NB4 (cell line): ENCODE data around the gene PLAGL1.

Experiments used
- DNase-seq: peaks from one replicate; pipeline ENCODE4 v3.0.0; 2010; ENCODE audit warnings: low read depth
- H3K4me3 ChIP-seq: one replicate; pipeline ENCODE4 v1.5.1; 2011; ENCODE audit warnings: mild to moderate bottlenecking, low read depth, low read length, moderate library complexity
- CTCF ChIP-seq: IDR thresholded peaks from one replicate; pipeline ENCODE4 v1.5.1; 2012; ENCODE audit warnings: low read depth, low read length
- MAX ChIP-seq: IDR thresholded peaks from 2 replicates; pipeline ENCODE4 v1.6.1; 2011; ENCODE audit warnings: low read depth, low read length
- MYC ChIP-seq: IDR thresholded peaks from 2 replicates; pipeline ENCODE4 v1.6.1; 2011; ENCODE audit warnings: low read depth, low read length
- POLR2A ChIP-seq: IDR thresholded peaks from 2 replicates; pipeline ENCODE4 v1.6.1; 2011; ENCODE audit warnings: mild to moderate bottlenecking; ENCODE audit not compliant: insufficient read length; ENCODE audit errors: extremely low read depth

Gene PLAGL1

GRCh38 chr6:143999406-143999805 lies 8.7 kb downstream of the PLAGL1 start:
- TF ChIP-seq CTCF (no peak), POLR2A (no peak), MAX (no peak), MYC (no peak)
- DNase-seq = no peak
- no peak overlapping the region for H3K4me3 ChIP-seq

GRCh38 chr6:143998686-143999085 lies 9.4 kb downstream of the PLAGL1 start:
- TF ChIP-seq MAX = no peak
- TF ChIP-seq MYC = no peak
- no peak for TF ChIP-seq CTCF
- TF ChIP-seq POLR2A = no peak
- no peak for DNase-seq
- H3K4me3 ChIP-seq = no peak overlapping the region

GRCh38 chr6:143993965-143994646 lies 14.0 kb downstream of the PLAGL1 start:
- DNase-seq = no peak
- no peak overlapping the region for H3K4me3 ChIP-seq
- TF ChIP-seq POLR2A (no peak), CTCF (no peak), MAX (no peak), MYC (no peak)

- H3K4me3 ChIP-seq = no peak overlapping the region
- TF ChIP-seq MYC (no peak), CTCF (no peak), MAX (no peak), POLR2A (no peak)
- no peak for DNase-seq
Observed at GRCh38 chr6:143992285-143992684, 15.8 kb downstream of the PLAGL1 start.

- TF ChIP-seq CTCF (no peak), POLR2A (no peak), MYC (no peak), MAX (no peak)
- DNase-seq = no peak
- no peak overlapping the region for H3K4me3 ChIP-seq
Observed at GRCh38 chr6:143986463-143987065, 21.5 kb downstream of the PLAGL1 start.
